Right atrium auricular region (tissue), 2 donors: ENCODE measurements around the gene DGLUCY. TPM values are rescaled to one million over a fixed set of nuclear protein-coding genes. Genes with fewer than 3 reads are reported as not detected.
"Not testable (repeated sequence)": the region's sequence is repeated elsewhere in the genome, so short reads cannot be mapped to it uniquely, and the experiment has no call there.

Experiments used
- DNase-seq: peaks from one replicate; pipeline ENCODE4 v3.0.0-alpha.2; 2019; ENCODE audit warnings: low spot score
- H3K27ac ChIP-seq, 2 donors: fragments of 200-600 bp; sonication (generic); 1 replicate in 1 of 2; 2 replicates in 1 of 2; pipeline ENCODE4 v1.5.1; 2016 to 2019
- H3K27me3 ChIP-seq, 2 donors: fragments of 200-600 bp; sonication (generic); one replicate each; pipeline versions ENCODE4 v1.5.1 to v1.6.0; 2017 to 2019
- H3K36me3 ChIP-seq: fragments of 200-600 bp; sonication (generic); one replicate; pipeline ENCODE4 v1.5.1; 2016
- H3K4me1 ChIP-seq, 2 donors: fragments of 200-600 bp; sonication (generic); one replicate each; pipeline versions ENCODE4 v1.5.1 to v1.6.0; 2017 to 2019
- H3K4me3 ChIP-seq, 2 donors: fragments of 200-600 bp; sonication (generic); 1 replicate in 1 of 2; 2 replicates in 1 of 2; pipeline ENCODE4 v1.5.1; 2017 to 2019; ENCODE audit warnings: mild to moderate bottlenecking in 1 of 2, moderate library complexity in 1 of 2
- H3K9me3 ChIP-seq, 2 donors: fragments of 200-600 bp; sonication (generic); one replicate each; pipeline ENCODE4 v1.5.1; 2019
- CTCF ChIP-seq, 2 donors: fragments of 200-600 bp; sonication (generic); IDR thresholded peaks; one replicate each; pipeline ENCODE4 v1.5.1; 2019; ENCODE audit warnings: antibody characterized with exemption in 2 of 2
- total RNA-seq, 2 donors: library from RNA; depleted of rRNA; stranded (reverse); fragments of >200 nt; gene quantifications; one replicate each; pipeline ENCODE4 v1.1.0, GENCODE V29; 2016

DGLUCY gene
- total RNA-seq, 2 donors from 2014 or later: 81.8 to 136 TPM

GRCh38 chr14:91241863-91242262 is 128.0 kb downstream of the DGLUCY start:
- Histone ChIP-seq H3K4me3 (no peak overlapping the region), H3K27me3 (no peaks in the 10 kb centered on the region), H3K9me3 (no peaks in the 10 kb centered on the region), H3K27ac (no peak overlapping the region), H3K36me3 (no peaks in the 10 kb centered on the region), H3K4me1 (peaks cover 0 to 26% of the 10 kb centered on the region in 2 donors)
- no peak for TF ChIP-seq CTCF (IDR thresholded peaks at IDR 0.05)
- no peak for DNase-seq

GRCh38 chr14:91242635-91243034 is 128.8 kb downstream of the DGLUCY start:
- no peak for TF ChIP-seq CTCF (IDR thresholded peaks at IDR 0.05)
- Histone ChIP-seq H3K27me3 (no peaks in the 10 kb centered on the region), H3K9me3 (no peaks in the 10 kb centered on the region), H3K4me1 (peaks cover 0 to 26% of the 10 kb centered on the region in 2 donors), H3K27ac (no peak overlapping the region), H3K4me3 (no peak overlapping the region), H3K36me3 (no peaks in the 10 kb centered on the region)
- DNase-seq: no peak

- no peak for DNase-seq
- no peak overlapping the region for H3K4me3 ChIP-seq
- H3K4me1 ChIP-seq: peaks cover 0 to 26% of the 10 kb centered on the region in 2 donors
- H3K27ac ChIP-seq: no peak overlapping the region
- no peaks in the 10 kb centered on the region for H3K36me3 ChIP-seq
- TF ChIP-seq CTCF (IDR thresholded peaks at IDR 0.05): no peak
- no peaks in the 10 kb centered on the region for H3K27me3 ChIP-seq
- no peaks in the 10 kb centered on the region for H3K9me3 ChIP-seq
Observed at GRCh38 chr14:91243074-91243471, 129.2 kb downstream of the DGLUCY start.

GRCh38 chr14:91244501-91244901 is 130.6 kb downstream of the DGLUCY start, which contains the start of gene GPR68:
GPR68 (minus strand) TSS chr14:91244704; CDS start chr14:91235050, 9,654 bp downstream.
- no peak for TF ChIP-seq CTCF (IDR thresholded peaks at IDR 0.05)
- peak; percentile 63 for DNase-seq
- Histone ChIP-seq H3K9me3 (no peaks in the 10 kb centered on the region), H3K36me3 (no peaks in the 10 kb centered on the region), H3K4me3 (peak within 1 kb of the TSS in 1 of 2 donors; percentile 4), H3K27me3 (no peaks in the 10 kb centered on the region), H3K4me1 (peaks cover 0 to 26% of the 10 kb centered on the region in 2 donors), H3K27ac (peak within 1 kb of the TSS; percentile 8 to 19)

- Histone ChIP-seq H3K9me3 (no peaks in the 10 kb centered on the region), H3K4me3 (no peak overlapping the region), H3K36me3 (no peaks in the 10 kb centered on the region), H3K27ac (peak overlapping the region in 1 of 2 donors; percentile 19), H3K4me1 (peaks cover 0 to 26% of the 10 kb centered on the region in 2 donors), H3K27me3 (no peaks in the 10 kb centered on the region)
- no peak for TF ChIP-seq CTCF (IDR thresholded peaks at IDR 0.05)
- no peak for DNase-seq
Observed at GRCh38 chr14:91245029-91245428, 131.2 kb downstream of the DGLUCY start.

- not testable (repeated sequence) for H3K27me3 ChIP-seq, H3K9me3 ChIP-seq, DNase-seq, H3K27ac ChIP-seq, H3K36me3 ChIP-seq, H3K4me3 ChIP-seq
- peaks cover 0 to 32% of the 10 kb centered on the region in 2 donors for H3K4me1 ChIP-seq
Observed at GRCh38 chr14:91245616-91246015, 131.7 kb downstream of the DGLUCY start.
